CD14-positive monocyte (primary cell): ENCODE data around the gene XYLT1. TPM values are rescaled to one million over a fixed set of nuclear protein-coding genes. Genes with fewer than 3 reads are reported as not detected.

Experiments
- DNase-seq, 3 donors: peaks; one replicate each; pipeline ENCODE4 v3.0.0-alpha.2; 2011 to 2022
- H2AFZ ChIP-seq: 2 replicates; pipeline ENCODE4 v1.6.0; 2012; ENCODE audit warnings: mild to moderate bottlenecking, low read depth, low read length, inconsistent platforms; ENCODE audit not compliant: insufficient read depth, poor library complexity, severe bottlenecking
- H3K27ac ChIP-seq, 2 donors: 1 replicate in 1 of 2; 2 replicates in 1 of 2; pipeline ENCODE4 v1.5.1; 2012 to 2013; ENCODE audit warnings: low read length in 2 of 2, control low read depth in 1 of 2, inconsistent platforms in 1 of 2, low read depth in 1 of 2, mild to moderate bottlenecking in 1 of 2
- H3K27me3 ChIP-seq, 2 donors: one replicate each; pipeline versions ENCODE4 v1.6.0 to v1.6.1; 2011 to 2013; ENCODE audit warnings: low read length in 2 of 2; ENCODE audit not compliant: control insufficient read depth in 2 of 2, insufficient read depth in 2 of 2
- H3K36me3 ChIP-seq, 2 donors: replicated peaks in 1 of 2; 1 replicate in 1 of 2; 2 replicates in 1 of 2; pipeline versions ENCODE4 v1.5.1 to v1.6.1; 2012 to 2013; ENCODE audit warnings: low read length in 2 of 2, control low read depth in 1 of 2, inconsistent platforms in 1 of 2, mild to moderate bottlenecking in 1 of 2; ENCODE audit not compliant: insufficient read depth in 2 of 2, control insufficient read depth in 1 of 2
- H3K4me1 ChIP-seq, 2 donors: 1 replicate in 1 of 2; 2 replicates in 1 of 2; pipeline versions ENCODE4 v1.5.1 to v1.6.1; 2012 to 2013; ENCODE audit warnings: low read length in 2 of 2, control low read depth in 1 of 2, inconsistent platforms in 1 of 2, mild to moderate bottlenecking in 1 of 2, moderate library complexity in 1 of 2; ENCODE audit not compliant: insufficient read depth in 2 of 2, control insufficient read depth in 1 of 2
- H3K4me2 ChIP-seq: replicated peaks from 2 replicates; pipeline ENCODE3; 2012; ENCODE audit warnings: low read length, moderate library complexity, mild to moderate bottlenecking; ENCODE audit not compliant: poor library complexity, severe bottlenecking; ENCODE audit errors: extremely low read depth
- H3K4me3 ChIP-seq, 3 experiments: fragments of 200-600 bp in 1 of 3; sonication (generic) in 1 of 3; replicated peaks in 1 of 3; 1 replicate in 2 of 3; 2 replicates in 1 of 3; pipeline ENCODE4 v1.5.1; 2011 to 2013; ENCODE audit warnings: low read length in 3 of 3, mild to moderate bottlenecking in 3 of 3, control low read depth in 2 of 3, low read depth in 2 of 3, inconsistent platforms in 1 of 3, moderate library complexity in 1 of 3
- H3K79me2 ChIP-seq: 2 replicates; pipeline ENCODE4 v1.6.0; 2012; ENCODE audit warnings: mild to moderate bottlenecking, control low read depth, inconsistent platforms, low read length, moderate library complexity; ENCODE audit not compliant: insufficient read depth
- H3K9ac ChIP-seq: 2 replicates; pipeline ENCODE4 v1.6.0; 2017; ENCODE audit warnings: low read length, mild to moderate bottlenecking; ENCODE audit not compliant: insufficient read depth, poor library complexity, severe bottlenecking
- H3K9me3 ChIP-seq, 2 donors: replicated peaks in 1 of 2; 1 replicate in 1 of 2; 2 replicates in 1 of 2; pipeline versions ENCODE4 v1.5.1 to v1.6.1; 2012 to 2013; ENCODE audit warnings: low read length in 2 of 2, control low read depth in 1 of 2; ENCODE audit not compliant: control insufficient read depth in 1 of 2, insufficient read depth in 1 of 2
- H4K20me1 ChIP-seq: 2 replicates; pipeline ENCODE4 v1.6.0; 2012; ENCODE audit warnings: mild to moderate bottlenecking, low read length, control low read depth, moderate library complexity; ENCODE audit not compliant: insufficient read depth
- H3K27ac Mint-ChIP-seq, 7 donors: one replicate each; pipeline ENCODE4 v1.8.0; 2020; ENCODE audit warnings: mild to moderate bottlenecking in 7 of 7, mixed read lengths in 7 of 7, moderate library complexity in 6 of 7, inconsistent platforms in 2 of 7
- H3K27me3 Mint-ChIP-seq, 3 donors: one replicate each; pipeline ENCODE4 v1.8.0; 2021 to 2022; ENCODE audit warnings: low read depth in 3 of 3, mild to moderate bottlenecking in 3 of 3, mixed read lengths in 3 of 3, moderate library complexity in 3 of 3, inconsistent platforms in 1 of 3
- H3K36me3 Mint-ChIP-seq, 2 donors: one replicate each; pipeline ENCODE4 v1.8.0; 2020; ENCODE audit warnings: mixed read lengths in 2 of 2, inconsistent platforms in 1 of 2, mild to moderate bottlenecking in 1 of 2
- H3K4me1 Mint-ChIP-seq: one replicate; pipeline ENCODE4 v1.8.0; 2020; ENCODE audit warnings: mild to moderate bottlenecking, mixed read lengths
- H3K4me3 Mint-ChIP-seq, 2 donors: one replicate each; pipeline ENCODE4 v1.8.0; 2020; ENCODE audit warnings: mild to moderate bottlenecking in 2 of 2, mixed read lengths in 2 of 2, moderate library complexity in 1 of 2
- H3K9me3 Mint-ChIP-seq, 7 donors: one replicate each; pipeline ENCODE4 v1.8.0; 2020 to 2022; ENCODE audit warnings: mixed read lengths in 7 of 7, mild to moderate bottlenecking in 6 of 7, moderate library complexity in 6 of 7, inconsistent platforms in 2 of 7
- WGBS: methylation state at CpG from one replicate; pipeline ENCODE4 v1.1.5; 2013; ENCODE audit warnings: missing lambda C conversion rate; ENCODE audit not compliant: insufficient coverage; 5-methylcytosine and 5-hydroxymethylcytosine counted together
- intact Hi-C, 2 donors: fragments of 100-400 bp; cut with micrococcal nuclease; formaldehyde crosslinking; loops; one replicate each; pipeline versions ENCODE4 v1.15.0 to v1.15.1; 2023
- polyA plus RNA-seq, 3 donors: library from polyadenylated mRNA; depleted of rRNA in 1 of 3; unstranded in 2 of 3; stranded (reverse) in 1 of 3; fragments of 300-500 nt in 2 of 3; fragments of >200 nt in 1 of 3; fragmentation: Illumina TruSeq in 2 of 3; gene quantifications; 1 replicate in 2 of 3; 2 replicates in 1 of 3; pipeline ENCODE4 v1.2.3, GENCODE V29; 2012 to 2021
- TF ChIP-seq, protein P1 (sequence below): fragments of 200-600 bp; IDR thresholded peaks from one replicate; pipeline ENCODE4 v1.8.0; 2022; ENCODE audit warnings: antibody characterized with exemption, mild to moderate bottlenecking

Gene XYLT1
- polyA plus RNA-seq, 3 donors = 0.51 to 9.4 (median 1.6) TPM

DNA sequence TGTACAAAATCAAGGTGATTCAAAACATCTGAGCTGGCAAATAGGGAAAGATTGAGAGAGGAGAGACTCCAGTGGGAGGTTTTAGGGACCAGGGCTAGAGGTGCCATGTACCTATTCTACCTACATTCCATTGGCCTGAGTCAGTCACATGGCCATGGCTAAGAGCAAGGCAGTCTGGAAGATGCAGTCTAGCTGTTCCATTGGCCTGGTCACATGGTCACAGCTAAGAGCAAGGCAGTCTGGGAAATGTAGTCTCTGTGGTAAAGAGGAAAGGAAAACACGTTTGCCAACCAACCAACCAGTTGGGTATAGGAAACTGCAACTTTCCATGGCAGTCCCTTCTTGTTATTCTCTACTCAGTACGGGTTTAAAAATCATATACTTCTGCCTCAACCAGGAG lies 369.1 kb downstream of the XYLT1 start:
- Histone ChIP-seq H3K9ac (no peak overlapping the region), H4K20me1 (no peaks in the 10 kb centered on the region), H3K4me2 (no peak overlapping the region), H3K27ac (no peak overlapping the region), H3K36me3 (peaks cover 2 to 8% of the 10 kb centered on the region in 2 donors), H3K9me3 (no peaks in the 10 kb centered on the region), H3K79me2 (no peaks in the 10 kb centered on the region), H2AFZ (no peak overlapping the region), H3K4me3 (no peak overlapping the region), H3K4me1 (no peaks in the 10 kb centered on the region), H3K27me3 (no peaks in the 10 kb centered on the region)
- H3K4me3 Mint-ChIP-seq = no peak overlapping the region
- intact Hi-C loops = no loop called here
- peaks cover 0 to 5% (median 1%) of the 10 kb centered on the region in 7 donors for H3K9me3 Mint-ChIP-seq
- peaks cover 0 to 2% (median 0%) of the 10 kb centered on the region in 3 donors for H3K27me3 Mint-ChIP-seq
- peaks cover 17% of the 10 kb centered on the region for H3K4me1 Mint-ChIP-seq
- no CpG with 5 or more reads among the region's 2 CpGs for WGBS
- TF ChIP-seq, protein P1, sequence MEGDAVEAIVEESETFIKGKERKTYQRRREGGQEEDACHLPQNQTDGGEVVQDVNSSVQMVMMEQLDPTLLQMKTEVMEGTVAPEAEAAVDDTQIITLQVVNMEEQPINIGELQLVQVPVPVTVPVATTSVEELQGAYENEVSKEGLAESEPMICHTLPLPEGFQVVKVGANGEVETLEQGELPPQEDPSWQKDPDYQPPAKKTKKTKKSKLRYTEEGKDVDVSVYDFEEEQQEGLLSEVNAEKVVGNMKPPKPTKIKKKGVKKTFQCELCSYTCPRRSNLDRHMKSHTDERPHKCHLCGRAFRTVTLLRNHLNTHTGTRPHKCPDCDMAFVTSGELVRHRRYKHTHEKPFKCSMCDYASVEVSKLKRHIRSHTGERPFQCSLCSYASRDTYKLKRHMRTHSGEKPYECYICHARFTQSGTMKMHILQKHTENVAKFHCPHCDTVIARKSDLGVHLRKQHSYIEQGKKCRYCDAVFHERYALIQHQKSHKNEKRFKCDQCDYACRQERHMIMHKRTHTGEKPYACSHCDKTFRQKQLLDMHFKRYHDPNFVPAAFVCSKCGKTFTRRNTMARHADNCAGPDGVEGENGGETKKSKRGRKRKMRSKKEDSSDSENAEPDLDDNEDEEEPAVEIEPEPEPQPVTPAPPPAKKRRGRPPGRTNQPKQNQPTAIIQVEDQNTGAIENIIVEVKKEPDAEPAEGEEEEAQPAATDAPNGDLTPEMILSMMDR = no peak
- peak in 1 of 3 donors; percentile 19 for DNase-seq
- no peak overlapping the region for H3K27ac Mint-ChIP-seq
- peaks cover 9 to 10% of the 10 kb centered on the region in 2 donors for H3K36me3 Mint-ChIP-seq

DNA sequence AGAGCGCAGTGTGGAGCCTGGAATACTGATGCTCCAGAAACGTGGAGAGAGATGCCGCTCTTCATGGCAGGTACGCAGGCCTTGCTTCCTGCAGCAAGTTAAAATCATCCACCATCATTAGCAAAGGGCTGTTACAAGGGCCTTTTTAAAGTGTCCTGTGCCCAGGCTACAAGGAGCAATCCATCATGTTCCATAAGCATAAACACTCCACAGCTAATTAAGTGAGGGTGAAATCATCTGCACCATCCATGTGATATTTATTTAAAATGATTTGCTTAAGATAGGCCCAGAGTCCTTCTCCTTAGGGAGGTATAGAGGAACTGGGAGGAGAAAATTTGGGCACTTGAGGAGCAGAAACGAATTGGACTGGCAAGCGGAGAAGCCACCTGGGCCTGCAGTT lies 372.1 kb downstream of the XYLT1 start:
- peaks cover 0 to 2% of the 10 kb centered on the region in 2 donors for H3K36me3 Mint-ChIP-seq
- H3K27me3 Mint-ChIP-seq = peaks cover 1 to 6% (median 2%) of the 10 kb centered on the region in 3 donors
- no peak overlapping the region for H3K4me2 ChIP-seq
- TF ChIP-seq, protein P1 = no peak
- H2AFZ ChIP-seq = no peak overlapping the region
- WGBS = 100% methylated on average over 2 of the region's 6 CpGs
- intact Hi-C loops = no loop called here
- no peak overlapping the region for H3K4me3 ChIP-seq
- H3K9ac ChIP-seq = no peak overlapping the region
- no peak for DNase-seq
- no peaks in the 10 kb centered on the region for H3K4me1 ChIP-seq
- no peaks in the 10 kb centered on the region for H3K27me3 ChIP-seq
- H3K4me1 Mint-ChIP-seq = peaks cover 8% of the 10 kb centered on the region
- peaks cover 0 to 2% of the 10 kb centered on the region in 2 donors for H3K36me3 ChIP-seq
- H3K27ac ChIP-seq = no peak overlapping the region
- no peaks in the 10 kb centered on the region for H4K20me1 ChIP-seq
- no peaks in the 10 kb centered on the region for H3K9me3 ChIP-seq
- no peak overlapping the region for H3K27ac Mint-ChIP-seq
- H3K79me2 ChIP-seq = no peaks in the 10 kb centered on the region
- H3K9me3 Mint-ChIP-seq = peaks cover 0 to 3% (median 1%) of the 10 kb centered on the region in 7 donors
- no peak overlapping the region for H3K4me3 Mint-ChIP-seq
